HG03280 (cell line): ENCODE results near the gene CDC42EP4.

Source experiments
- ATAC-seq: cut with Tn5 transposase; IDR thresholded peaks from one replicate; pipeline ENCODE4 v1.9.1; 2021; ENCODE audit warnings: mild to moderate bottlenecking, moderate library complexity; ENCODE audit not compliant: unreplicated experiment

Gene CDC42EP4, protein sequence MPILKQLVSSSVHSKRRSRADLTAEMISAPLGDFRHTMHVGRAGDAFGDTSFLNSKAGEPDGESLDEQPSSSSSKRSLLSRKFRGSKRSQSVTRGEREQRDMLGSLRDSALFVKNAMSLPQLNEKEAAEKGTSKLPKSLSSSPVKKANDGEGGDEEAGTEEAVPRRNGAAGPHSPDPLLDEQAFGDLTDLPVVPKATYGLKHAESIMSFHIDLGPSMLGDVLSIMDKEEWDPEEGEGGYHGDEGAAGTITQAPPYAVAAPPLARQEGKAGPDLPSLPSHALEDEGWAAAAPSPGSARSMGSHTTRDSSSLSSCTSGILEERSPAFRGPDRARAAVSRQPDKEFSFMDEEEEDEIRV

DNA sequence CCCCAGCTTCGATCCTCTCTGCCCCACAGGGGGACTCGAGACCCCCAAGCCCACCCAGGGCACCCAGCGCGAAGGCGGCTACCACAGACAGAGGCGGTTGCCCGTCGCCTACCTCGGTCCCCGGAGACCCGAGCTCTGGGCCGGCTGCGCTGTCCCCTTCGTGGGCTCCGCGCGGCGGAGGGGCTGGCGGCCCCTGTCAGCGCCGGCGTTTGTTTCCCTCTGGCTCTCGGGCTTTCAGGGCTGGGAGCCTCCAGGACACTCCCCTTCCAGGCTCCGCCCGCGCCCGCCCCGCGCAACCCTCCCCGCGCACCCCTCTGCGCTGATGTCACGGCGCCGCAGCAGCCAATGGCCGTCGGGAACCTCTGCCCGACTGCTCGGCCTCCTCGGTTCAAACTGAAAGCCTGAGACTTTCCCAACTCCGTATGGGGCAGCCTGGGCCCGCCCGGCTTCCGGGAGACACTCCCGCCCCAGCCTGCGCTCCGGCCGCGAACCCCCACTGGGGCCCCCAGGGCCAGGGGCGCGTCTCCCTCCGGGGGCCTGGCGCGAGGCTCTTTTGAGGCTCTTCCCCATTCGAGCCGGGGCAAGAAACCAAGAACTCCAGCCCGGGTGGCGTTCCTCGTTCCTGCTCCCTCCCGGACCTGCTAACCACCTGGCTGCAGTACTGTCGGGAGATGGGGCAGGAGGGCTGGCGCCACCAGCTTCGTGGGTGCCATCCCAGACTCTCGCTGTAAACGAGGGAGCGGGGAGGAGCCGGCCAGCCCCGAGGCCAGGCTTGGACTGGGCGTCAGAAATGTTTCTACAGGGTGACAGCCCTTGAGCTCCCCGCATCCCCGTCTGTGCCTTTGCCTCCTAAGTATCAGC lies at the start of gene CDC42EP4:
TSS of gene CDC42EP4 (minus strand) at position 221 of the 861 bp plus-strand sequence. CDS start 25,501 bp downstream, outside the sequence.
- peak; percentile 88 for ATAC-seq

DNA sequence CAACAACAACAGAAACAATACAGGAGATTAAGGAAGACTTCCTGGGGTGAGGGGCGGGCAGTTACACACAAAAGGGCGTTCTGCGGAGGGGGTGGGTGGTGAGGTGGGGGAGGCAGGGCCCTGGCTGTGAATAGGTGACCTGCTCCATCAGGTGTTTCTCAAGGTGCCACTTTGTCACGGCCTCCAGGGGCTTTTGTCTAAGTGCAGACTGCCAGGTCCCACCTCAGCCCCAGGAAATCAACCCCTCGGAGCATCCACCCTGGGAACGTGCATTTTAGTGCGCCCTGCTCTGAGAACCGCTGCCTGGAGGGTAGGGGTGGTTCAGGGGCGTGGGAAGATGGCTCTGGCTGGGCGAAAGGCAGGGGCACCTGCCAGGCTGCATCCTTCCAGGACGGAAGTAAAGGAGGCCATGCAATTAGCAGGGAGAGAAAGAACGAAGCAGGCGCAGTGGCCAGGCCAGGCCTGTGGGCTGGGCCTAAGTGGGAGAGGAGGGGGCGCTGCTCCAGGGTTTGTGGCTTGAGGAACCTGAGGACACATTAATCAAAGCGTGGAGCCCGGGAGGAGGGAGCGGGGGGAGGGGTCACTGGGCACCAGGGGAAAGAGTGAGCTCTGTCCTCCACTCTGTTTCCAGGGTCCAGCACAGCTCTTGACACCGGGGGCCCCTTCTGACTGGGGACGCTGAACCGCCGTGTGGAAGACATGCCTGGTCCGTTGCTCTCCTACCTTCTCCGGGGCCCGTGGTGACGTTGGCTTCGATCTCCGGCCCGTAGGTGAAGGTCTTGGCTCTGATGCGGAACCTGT lies 49.4 kb upstream of the CDC42EP4 start:
- ATAC-seq, result no peak

GRCh38 chr17:73359987-73360410 lies 48.2 kb upstream of the CDC42EP4 start:
- ATAC-seq, result no peak

GRCh38 chr17:73359352-73359751 lies 47.6 kb upstream of the CDC42EP4 start:
- ATAC-seq, result no peak

- ATAC-seq, result no peak
These were observed 46.9 kb upstream of the CDC42EP4 start for GRCh38 chr17:73358668-73359067.

GRCh38 chr17:73357981-73358380 lies 46.2 kb upstream of the CDC42EP4 start:
- no peak for ATAC-seq

GRCh38 chr17:73357318-73357717 lies 45.5 kb upstream of the CDC42EP4 start:
- ATAC-seq, result no peak

GRCh38 chr17:73356561-73357170 lies 44.9 kb upstream of the CDC42EP4 start:
- no peak for ATAC-seq

DNA sequence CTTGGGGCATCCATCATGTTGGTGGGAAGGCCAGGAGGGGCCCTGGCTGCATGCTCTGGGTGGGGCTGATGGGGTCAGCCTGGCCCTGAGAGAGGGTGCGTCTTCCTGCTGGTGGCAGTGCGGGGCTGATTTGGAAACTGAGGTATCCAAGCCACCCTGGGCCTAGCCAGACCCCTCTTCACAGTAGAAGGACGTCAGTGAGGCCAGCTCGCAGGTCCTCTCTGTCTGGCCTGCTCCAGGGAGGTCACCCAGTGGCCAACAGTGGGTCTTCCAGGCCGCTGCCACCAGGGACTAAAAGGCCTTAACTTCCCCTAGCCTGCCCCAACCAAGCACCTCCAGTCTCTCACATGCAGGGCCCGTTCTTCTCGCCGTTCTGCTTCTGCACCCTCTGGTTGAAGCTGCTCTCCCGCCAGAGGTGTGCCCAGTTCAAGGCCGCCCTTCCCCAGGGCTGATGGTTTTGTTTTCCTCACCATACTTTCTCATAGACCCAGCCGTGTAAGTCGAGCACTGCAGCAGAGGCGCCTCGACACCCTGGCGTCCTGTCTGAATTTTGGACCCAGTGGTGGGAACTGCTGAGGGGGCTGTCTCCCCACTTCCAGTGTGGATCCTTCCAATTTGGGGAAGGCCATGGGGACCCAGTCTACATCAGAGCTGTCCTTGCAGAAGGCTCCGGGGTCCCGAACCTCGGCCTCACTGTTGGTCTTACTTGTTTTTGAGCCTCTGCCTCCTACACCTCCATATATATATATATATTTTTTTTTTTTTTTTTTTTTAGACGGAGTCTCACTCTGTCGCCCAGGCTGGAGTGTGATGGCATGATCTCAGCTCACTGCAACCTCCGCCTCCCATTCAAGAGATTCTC lies 42.9 kb upstream of the CDC42EP4 start:
- ATAC-seq, result no peak

- ATAC-seq, result no peak
These were observed 40.5 kb upstream of the CDC42EP4 start for GRCh38 chr17:73352261-73352660.

DNA sequence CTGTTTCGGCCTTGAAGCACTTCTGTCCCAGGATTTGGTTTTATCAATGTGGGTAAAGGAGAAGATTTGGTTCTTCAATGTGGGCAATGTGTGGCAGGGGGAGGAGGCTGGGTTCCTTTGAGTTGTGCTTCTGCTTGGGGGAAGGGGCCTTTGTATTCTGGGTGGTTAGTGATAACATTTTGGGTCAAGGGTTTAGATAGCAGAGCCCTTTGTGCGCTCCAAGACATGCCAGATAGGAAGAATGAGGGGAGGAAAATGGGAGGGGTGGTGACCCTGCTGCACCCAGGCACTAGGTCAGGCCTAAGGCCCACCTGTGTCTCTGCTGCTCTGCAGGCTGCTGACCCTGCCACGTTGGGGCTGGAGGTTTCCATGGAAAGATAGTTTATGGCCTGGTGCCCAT lies 40.0 kb upstream of the CDC42EP4 start:
- ATAC-seq, result no peak

DNA sequence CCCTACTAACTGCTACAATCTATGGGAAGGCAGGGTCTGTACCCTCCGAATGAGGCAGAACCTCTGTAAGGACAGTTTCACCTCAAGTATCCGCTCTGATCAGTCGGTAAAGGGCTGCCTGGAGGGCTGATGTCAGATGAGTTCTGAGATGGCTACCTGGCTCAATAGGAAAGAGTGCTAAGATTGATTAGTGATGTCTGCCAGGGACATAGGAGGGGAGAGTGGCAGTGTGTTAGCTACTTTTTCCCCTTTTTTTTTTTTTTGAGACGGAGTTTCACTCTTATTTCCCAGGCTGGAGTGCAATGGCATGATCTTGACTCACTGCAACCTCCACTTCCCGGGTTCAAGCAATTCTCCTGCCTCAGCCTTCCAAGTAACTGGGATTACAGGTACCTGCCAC lies 39.1 kb upstream of the CDC42EP4 start:
- no peak for ATAC-seq

DNA sequence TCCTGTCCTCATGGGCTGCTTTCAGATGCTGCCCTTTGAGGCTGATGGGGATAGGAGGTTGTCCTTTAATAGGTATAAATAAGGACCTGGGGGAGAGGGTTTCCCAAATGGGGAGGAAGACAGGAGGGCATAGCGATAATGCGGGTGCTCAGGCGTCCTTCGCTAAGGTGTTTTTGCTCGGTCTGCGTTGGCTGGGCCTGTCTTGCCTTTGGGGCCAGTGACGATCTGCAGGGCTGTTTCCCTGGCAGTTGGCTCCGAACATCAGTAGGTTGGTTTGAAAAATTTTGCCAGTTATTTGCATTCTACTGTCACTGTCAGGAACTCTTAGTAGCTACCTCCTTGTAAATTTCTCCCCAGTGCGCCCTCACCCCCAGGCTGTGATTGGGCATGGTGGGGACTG lies 37.8 kb upstream of the CDC42EP4 start:
- ATAC-seq, result no peak

- ATAC-seq, result no peak
These were observed 37.3 kb upstream of the CDC42EP4 start for GRCh38 chr17:73349138-73349537.

- ATAC-seq, result no peak
These were observed 37.0 kb upstream of the CDC42EP4 start for GRCh38 chr17:73348829-73349095.

DNA sequence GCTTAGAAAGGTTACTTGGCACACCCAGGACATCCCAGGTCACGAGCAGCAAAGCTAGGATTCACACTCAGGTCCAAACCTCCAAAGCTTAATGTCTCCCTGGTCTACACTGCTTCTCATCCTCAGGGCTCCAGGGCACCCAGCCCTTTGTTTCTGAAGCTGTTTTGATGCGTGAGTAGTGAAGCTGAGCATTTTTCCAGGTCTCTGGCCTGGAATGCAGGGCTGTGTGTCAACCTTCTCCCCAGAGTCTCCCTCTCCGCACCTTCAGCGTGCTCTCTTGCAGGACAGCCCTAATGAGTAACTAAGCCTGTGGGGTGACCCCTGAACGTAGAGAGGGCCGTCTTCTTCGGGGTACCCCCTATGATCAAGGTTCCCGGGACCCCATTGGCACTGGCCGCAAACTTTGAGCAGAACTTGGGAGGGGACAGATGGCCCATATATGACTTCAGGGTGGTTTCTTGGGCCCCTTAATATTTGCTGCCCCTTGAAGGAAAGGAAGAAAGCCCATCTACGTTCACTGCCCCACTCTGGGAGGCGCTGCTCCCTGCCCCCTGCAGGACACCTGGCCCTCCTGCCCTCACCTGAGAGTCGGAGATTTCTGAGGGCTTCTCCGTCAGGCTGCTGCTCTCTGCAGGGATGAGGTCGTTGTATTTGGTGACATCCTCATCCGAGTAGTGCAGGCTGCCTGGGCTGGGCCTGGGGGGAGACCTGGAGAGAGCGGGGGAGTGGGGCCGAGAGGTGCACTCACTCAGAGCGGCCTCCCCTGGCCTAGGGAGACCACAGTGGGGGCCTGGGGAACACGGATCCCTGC lies 36.4 kb upstream of the CDC42EP4 start:
- no peak for ATAC-seq

DNA sequence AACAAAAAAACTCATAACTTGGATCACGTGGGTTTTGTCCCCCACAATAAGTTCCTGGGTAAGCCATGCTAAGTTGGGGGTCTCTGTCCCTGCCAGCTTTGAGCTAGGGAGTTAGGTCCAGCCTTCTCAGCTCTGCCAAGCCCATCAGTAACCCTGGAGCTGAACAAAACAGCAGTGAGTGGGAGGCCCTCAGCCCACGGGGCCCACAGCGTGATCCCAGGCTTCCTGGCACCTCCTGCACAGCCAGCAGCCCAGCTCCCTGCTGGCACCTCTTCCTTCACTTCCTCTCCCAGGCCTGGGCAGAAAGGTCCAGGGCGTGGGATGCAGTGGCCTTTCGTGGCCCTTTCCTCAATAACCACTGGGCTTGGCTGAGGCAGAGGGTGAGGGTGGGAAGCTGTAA lies 35.5 kb upstream of the CDC42EP4 start:
- ATAC-seq, result no peak

GRCh38 chr17:73346501-73347162 lies 34.8 kb upstream of the CDC42EP4 start:
- no peak for ATAC-seq
